H1 (cell line): Measurements from ENCODE around the gene PAIP2. TPM values are rescaled to one million over a fixed set of nuclear protein-coding genes. Genes with fewer than 3 reads are reported as not detected.

Experiments used
- BACH1 ChIP-seq: IDR thresholded peaks from 2 replicates; pipeline ENCODE4 v1.6.1; 2012; ENCODE audit warnings: low read length, improper control_type of control experiment
- EZH2 ChIP-seq: fragments of 200-600 bp; sonication (generic); IDR thresholded peaks from 2 replicates; pipeline ENCODE4 v1.7.1; 2012; ENCODE audit warnings: low read depth, mild to moderate bottlenecking, moderate library complexity, low read length, inconsistent platforms; ENCODE audit not compliant: severe bottlenecking
- PHF8 ChIP-seq: fragments of 200-600 bp; sonication (generic); conservative IDR thresholded peaks from 2 replicates; pipeline ENCODE4 v1.7.1; 2012; ENCODE audit warnings: low read depth, mild to moderate bottlenecking, inconsistent platforms, low read length, moderate library complexity
- RAD21 ChIP-seq, 2 experiments: IDR thresholded peaks in 1 of 2; conservative IDR thresholded peaks in 1 of 2; 2 replicates each; pipeline ENCODE4 v1.6.1; 2011; ENCODE audit warnings: low read depth in 2 of 2, low read length in 2 of 2, improper control_type of control experiment in 1 of 2, inconsistent platforms in 1 of 2, mild to moderate bottlenecking in 1 of 2, moderate library complexity in 1 of 2
- RFX5 ChIP-seq: IDR thresholded peaks from 2 replicates; pipeline ENCODE4 v1.6.1; 2011; ENCODE audit warnings: low read depth, low read length, improper control_type of control experiment, borderline replicate concordance
- SP2 ChIP-seq: IDR thresholded peaks from 2 replicates; pipeline ENCODE4 v1.6.1; 2012; ENCODE audit warnings: mild to moderate bottlenecking, low read length, inconsistent platforms
- TAF1 ChIP-seq: IDR thresholded peaks from 2 replicates; pipeline ENCODE4 v1.6.1; 2011; ENCODE audit warnings: mild to moderate bottlenecking, low read depth, low read length
- ZNF274 ChIP-seq: IDR thresholded peaks from 2 replicates; pipeline ENCODE4 v1.7.0; 2012; ENCODE audit warnings: low read length, borderline replicate concordance; ENCODE audit errors: extremely low read depth
- polyA plus RNA-seq, 7 experiments: library from polyadenylated mRNA; depleted of rRNA in 3 of 7; stranded (reverse) in 5 of 7; unstranded in 2 of 7; fragments of >200 nt in 5 of 7; fragments of 200-250 nt in 2 of 7; gene quantifications; 1 replicate in 5 of 7; 2 replicates in 1 of 7; 4 replicates in 1 of 7; pipeline versions ENCODE4 v1.2.1 to v1.2.3, GENCODE V29; 2011 to 2013; ENCODE audit warnings: missing spikeins in 2 of 7, mixed read lengths in 2 of 7
- total RNA-seq: library from RNA; stranded (reverse); fragmentation: NEBNext Ultra II Directional; extraction: Animal tissue kit (Norgen Biotek cat#: 25700); gene quantifications from 2 replicates; pipeline ENCODE4 v1.2.1, GENCODE V29; 2021
- TF ChIP-seq, protein P1 (sequence below), 3 experiments: IDR thresholded peaks; 1 replicate in 2 of 3; 2 replicates in 1 of 3; pipeline versions ENCODE4 v1.5.1 to v1.6.1; 2011; ENCODE audit warnings: low read length in 3 of 3, mild to moderate bottlenecking in 3 of 3, inconsistent platforms in 2 of 3, low read depth in 1 of 3, moderate library complexity in 1 of 3; ENCODE audit not compliant: insufficient read depth in 1 of 3; ENCODE audit errors: control extremely low read depth in 1 of 3

Gene PAIP2
- total and polyA plus RNA-seq, 2 of the 8 experiments (the other 6 are each of a cell fraction or from before 2014, with no cell fraction given), result 87.6 to 162 TPM

DNA sequence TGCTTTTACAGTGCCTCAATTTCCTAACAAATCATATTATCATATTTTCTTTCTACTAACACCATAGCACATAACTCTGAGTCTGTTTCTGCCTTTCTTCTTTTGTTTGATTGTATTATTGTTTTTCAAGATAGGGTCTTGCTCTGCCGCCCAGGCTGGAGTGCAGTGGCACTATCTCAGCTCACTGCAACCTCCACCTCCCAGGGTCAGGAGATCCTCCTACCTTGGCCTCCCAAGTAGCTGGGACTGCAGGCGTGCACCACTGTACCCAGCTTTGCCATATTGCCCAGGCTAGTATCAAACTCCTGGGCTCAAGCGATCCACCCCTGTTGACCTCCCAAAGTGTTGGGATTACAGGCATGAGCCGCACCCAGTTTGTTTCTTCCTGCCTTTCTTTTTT lies 18.7 kb downstream of the PAIP2 start (continued):
- TF ChIP-seq RAD21 (IDR thresholded peaks at IDR 0.05 in 1 of 2, conservative IDR thresholded peaks at IDR 0.05 in 1 of 2; ENCODE audit: low read depth in 2 of 2, low read length in 2 of 2), result no peak
- no peak for TF ChIP-seq ZNF274
- no peak for TF ChIP-seq SP2
- no peak for TF ChIP-seq PHF8
- no peak for TF ChIP-seq RFX5
- TF ChIP-seq TAF1, result no peak
- no peak for TF ChIP-seq EZH2
- no peak for TF ChIP-seq BACH1
- TF ChIP-seq, protein P1, sequence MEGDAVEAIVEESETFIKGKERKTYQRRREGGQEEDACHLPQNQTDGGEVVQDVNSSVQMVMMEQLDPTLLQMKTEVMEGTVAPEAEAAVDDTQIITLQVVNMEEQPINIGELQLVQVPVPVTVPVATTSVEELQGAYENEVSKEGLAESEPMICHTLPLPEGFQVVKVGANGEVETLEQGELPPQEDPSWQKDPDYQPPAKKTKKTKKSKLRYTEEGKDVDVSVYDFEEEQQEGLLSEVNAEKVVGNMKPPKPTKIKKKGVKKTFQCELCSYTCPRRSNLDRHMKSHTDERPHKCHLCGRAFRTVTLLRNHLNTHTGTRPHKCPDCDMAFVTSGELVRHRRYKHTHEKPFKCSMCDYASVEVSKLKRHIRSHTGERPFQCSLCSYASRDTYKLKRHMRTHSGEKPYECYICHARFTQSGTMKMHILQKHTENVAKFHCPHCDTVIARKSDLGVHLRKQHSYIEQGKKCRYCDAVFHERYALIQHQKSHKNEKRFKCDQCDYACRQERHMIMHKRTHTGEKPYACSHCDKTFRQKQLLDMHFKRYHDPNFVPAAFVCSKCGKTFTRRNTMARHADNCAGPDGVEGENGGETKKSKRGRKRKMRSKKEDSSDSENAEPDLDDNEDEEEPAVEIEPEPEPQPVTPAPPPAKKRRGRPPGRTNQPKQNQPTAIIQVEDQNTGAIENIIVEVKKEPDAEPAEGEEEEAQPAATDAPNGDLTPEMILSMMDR (IDR thresholded peaks at IDR 0.05; ENCODE audit: control extremely low read depth in 1 of 3, insufficient read depth in 1 of 3, low read depth in 1 of 3, low read length in 3 of 3), result no peak
